ENCODE data around the gene RIIAD1.
"Not testable (repeated sequence)": the region's sequence is repeated elsewhere in the genome, so short reads cannot be mapped to it uniquely, and the experiment has no call there.

The RIIAD1 gene, protein sequence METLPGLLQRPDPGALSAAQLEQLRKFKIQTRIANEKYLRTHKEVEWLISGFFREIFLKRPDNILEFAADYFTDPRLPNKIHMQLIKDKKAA

GRCh38 chr1:151720974-151721787, at the start of gene RIIAD1:
Gene RIIAD1, plus strand, starts transcription at chr1:151721522. Its CDS starts 15 bp downstream, at chr1:151721537.
- DNase-seq, result peak in 1 of 2 experiments; percentile 64

DNA sequence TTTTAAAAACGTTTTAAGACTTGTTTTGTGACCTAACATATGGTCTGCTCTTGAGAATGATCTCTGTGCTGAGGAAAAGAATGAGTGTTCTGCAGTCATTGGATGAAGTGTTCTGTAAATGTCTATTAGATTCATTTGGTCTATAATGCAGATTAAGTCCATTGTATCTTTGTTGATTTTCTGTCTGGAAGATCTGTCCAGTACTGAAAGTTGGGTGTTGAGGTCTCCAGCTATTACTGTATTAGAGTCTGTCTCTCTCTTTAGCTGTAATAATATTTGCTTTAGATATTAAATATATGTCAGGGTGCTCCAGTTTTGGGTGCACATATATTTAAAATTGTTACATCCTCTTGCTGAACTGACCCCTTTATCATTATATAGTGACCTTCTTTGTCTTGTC, 47.9 kb upstream of the RIIAD1 start:
- no peak for DNase-seq

- no peak for DNase-seq
These were observed 40.9 kb upstream of the RIIAD1 start for GRCh38 chr1:151680391-151680790.

GRCh38 chr1:151680826-151681225, 40.5 kb upstream of the RIIAD1 start:
- no peak for DNase-seq

DNA sequence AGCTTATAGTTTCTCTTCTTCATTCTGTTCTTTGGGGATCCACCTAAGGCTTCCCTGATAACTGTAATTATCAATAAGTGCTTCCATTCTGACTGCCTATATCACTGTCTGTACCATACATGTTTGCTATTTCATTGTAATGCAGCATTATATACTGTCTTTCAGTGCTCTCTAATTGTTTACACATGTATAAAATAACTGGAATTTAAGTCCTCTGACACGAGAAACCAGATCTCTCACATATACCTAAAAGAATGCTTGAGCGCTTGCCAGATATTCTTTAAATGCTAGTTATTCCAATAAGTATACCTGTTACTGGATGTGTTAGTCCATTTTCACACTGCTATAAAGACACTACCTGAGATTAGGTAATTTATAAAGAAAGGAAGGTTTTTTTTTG, 39.4 kb upstream of the RIIAD1 start:
- DNase-seq, result no peak

- DNase-seq, result not testable (repeated sequence)
These were observed 38.4 kb upstream of the RIIAD1 start for GRCh38 chr1:151682901-151683300.

DNA sequence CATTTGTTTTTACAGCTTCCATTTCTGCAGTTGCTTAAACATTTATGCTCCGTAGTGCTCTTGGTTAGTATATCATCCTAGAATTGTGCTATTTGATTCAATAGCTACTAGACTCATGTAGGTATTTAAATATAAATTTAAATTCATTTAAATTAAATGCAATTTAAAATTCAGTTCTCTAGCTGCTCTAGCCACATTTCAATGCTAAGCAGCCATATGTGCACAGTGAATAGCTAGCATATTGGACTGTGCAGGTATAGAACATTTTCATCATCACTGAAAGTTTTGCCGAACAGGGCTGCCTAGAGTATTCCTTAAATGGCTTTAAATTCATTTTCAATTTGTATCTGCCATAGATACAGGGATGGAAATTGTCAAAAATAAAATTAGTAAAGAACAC, 37.2 kb upstream of the RIIAD1 start:
- no peak for DNase-seq

GRCh38 chr1:151686561-151686960, 34.8 kb upstream of the RIIAD1 start:
- DNase-seq, result no peak

GRCh38 chr1:151689494-151689893, 31.8 kb upstream of the RIIAD1 start:
- no peak for DNase-seq

DNA sequence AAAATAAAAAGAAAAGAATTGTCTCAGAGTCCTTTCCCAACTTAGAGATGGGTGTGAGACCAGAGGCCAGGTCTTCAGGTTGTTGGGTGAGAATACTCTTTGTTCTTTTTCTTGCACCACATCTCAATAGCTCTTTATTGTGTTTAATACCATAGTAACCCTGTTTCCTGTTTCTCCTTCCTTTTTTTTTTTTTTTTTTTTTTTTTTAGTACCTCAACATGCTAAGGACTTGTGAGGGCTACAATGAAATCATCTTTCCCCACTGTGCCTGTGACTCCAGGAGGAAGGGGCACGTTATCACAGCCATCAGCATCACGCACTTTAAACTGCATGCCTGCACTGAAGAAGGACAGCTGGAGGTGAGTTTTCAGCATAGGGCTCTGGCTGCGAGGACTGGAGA, 29.1 kb upstream of the RIIAD1 start:
- DNase-seq, result no peak

- DNase-seq, result peak in 1 of 2 experiments; percentile 41
These were observed 28.2 kb upstream of the RIIAD1 start for GRCh38 chr1:151693057-151693651.

DNA sequence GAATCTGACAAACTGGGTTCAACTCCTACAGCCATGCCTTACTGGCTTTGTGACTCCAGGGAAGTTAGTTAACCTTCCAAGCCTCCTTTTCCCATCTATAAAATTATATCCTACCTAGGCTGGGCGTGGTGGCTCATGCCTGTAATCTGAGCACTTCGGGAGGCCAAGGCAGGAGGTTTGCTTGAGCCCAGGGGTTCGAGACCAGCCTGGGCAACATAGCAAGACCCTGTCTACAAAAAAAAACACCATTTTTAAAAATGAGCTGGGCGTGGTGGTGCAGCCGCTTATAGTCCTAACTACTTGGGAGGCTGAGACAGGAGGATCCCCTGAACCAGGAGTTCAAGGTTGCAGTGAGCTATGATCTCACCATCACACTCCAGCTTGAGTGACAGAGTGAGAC, 19.8 kb upstream of the RIIAD1 start:
- DNase-seq, result no peak

DNA sequence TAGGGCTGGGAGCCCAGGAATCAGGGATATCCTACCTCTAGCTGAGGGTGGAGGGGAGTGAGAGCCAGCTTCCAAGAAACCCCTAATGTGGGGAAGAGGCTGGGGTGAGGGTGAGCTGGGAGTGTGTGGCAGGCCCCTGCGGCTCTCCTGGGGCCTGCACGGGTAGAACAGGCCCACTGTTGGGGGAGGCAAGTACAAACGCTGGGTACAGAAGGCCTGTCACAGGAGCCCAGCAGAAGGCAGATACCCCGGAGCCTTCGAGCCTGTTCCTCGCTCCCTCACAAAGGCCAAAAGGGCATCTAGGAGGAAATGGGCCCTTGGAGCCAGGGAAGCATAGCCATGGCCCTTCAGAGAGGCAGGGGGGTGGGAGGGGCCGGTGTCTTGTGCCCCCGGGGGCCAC, 18.4 kb upstream of the RIIAD1 start:
- no peak for DNase-seq

DNA sequence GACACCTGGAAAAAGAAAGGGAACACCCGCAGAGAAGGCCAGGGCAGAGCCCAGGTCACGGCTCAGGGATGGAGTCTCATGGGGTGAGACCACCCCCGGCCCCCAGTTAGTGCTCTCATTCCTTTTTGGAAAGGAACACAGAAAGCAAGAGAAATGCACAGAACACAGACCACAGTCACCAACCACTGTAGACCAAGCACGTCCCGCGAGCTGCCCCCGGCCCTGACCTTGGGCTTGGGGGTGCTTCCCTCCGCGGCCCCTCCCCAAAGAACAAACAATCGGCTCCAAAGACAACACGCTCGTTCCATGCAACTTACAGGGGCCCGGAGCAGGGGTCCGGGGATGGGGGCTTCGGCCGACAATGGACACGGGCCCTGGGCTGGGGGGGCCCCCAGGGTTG, 17.5 kb upstream of the RIIAD1 start:
- no peak for DNase-seq

GRCh38 chr1:151704246-151704645, 17.1 kb upstream of the RIIAD1 start:
- no peak for DNase-seq

- no peak for DNase-seq
These were observed 16.2 kb upstream of the RIIAD1 start for GRCh38 chr1:151705146-151705545.

DNA sequence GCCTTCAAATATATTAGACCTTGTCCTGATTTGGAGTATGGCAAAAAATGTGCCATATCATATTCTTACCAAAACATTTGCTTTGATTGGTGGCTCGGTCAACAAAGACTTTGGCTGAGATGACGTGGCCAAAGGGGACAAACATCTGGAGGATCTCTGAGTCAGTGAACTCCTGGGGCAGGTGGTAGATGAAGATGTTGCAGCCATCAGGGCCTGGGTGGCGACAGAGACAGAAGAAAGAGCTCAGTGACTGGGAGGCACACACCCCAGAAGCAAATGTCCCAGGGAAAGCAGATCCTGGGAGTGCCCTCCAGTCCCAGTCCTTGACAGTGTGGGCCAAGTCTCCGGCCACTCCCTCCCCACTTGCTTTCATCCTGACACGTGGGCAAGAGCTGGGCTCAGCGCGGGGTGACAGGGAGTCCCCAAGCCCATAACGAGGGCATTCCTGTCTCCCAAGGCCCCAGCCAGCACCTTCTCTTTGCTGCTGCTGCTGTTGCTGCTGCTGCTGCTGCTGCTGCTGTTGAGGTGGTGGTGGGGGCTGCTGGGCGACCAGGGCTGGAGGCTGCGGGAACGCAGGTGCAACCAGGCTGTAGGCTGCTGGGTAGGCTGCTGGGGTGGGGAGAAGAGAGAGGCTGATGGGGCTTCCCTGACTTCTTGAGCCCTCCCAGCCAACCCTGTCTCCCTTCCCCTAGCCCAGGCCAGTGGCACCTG, 15.4 kb upstream of the RIIAD1 start:
- no peak for DNase-seq

DNA sequence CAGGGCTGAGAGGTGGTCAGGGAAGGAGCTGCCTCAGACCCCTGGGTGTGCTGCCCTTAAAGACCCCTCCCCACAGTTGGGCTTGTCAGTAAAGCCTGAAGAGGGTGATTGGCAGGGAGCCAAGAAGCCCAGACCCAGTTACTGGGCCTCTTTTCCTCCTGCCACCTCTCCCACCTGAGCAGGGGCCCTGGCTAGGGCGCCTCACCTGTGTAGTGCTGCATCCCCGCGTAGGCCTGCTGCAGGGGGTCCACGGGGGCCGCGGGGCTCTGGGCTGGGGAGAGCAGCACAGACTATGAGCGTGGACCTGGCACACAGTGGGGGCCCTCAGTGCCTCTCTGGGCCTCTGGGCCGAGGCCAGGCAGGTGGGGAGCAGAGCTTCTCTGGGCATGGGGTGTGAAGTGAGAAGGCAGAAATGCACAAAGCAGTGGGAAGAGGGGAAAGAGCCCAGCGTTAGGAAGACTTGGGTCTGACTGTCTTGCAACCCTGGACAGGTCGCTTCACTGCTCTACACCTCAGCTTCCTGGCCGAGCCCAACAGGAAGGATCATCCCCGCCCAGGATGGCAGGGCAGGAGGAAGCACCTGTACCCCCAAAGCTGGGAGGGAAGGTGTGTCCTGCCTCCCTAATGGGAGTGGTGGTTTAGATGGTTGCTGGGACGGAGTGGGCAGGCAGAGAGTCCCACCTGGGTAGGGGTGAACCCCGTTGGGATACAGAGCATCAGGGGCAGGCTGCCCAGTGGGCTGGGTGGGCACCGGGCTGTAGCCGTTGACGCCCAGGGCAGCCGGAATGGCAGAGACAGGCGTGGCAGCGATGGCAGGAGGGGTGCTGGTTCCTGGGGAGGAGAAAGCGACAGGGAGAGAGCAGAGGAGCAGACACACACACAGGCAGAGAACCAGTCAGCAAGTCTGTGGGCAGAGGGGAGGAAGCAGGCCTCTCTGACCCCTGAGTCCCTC, 14.6 kb upstream of the RIIAD1 start:
- DNase-seq, result no peak

GRCh38 chr1:151707541-151708065, 13.7 kb upstream of the RIIAD1 start:
- no peak for DNase-seq

GRCh38 chr1:151708891-151709290, 12.4 kb upstream of the RIIAD1 start:
- DNase-seq, result no peak

- DNase-seq, result peak in 1 of 2 experiments; percentile 35
These were observed 11.0 kb upstream of the RIIAD1 start for GRCh38 chr1:151710187-151710840.

Data from NCI-H187 (cell line).